ENCODE results near the gene CYSTM1.

DNA sequence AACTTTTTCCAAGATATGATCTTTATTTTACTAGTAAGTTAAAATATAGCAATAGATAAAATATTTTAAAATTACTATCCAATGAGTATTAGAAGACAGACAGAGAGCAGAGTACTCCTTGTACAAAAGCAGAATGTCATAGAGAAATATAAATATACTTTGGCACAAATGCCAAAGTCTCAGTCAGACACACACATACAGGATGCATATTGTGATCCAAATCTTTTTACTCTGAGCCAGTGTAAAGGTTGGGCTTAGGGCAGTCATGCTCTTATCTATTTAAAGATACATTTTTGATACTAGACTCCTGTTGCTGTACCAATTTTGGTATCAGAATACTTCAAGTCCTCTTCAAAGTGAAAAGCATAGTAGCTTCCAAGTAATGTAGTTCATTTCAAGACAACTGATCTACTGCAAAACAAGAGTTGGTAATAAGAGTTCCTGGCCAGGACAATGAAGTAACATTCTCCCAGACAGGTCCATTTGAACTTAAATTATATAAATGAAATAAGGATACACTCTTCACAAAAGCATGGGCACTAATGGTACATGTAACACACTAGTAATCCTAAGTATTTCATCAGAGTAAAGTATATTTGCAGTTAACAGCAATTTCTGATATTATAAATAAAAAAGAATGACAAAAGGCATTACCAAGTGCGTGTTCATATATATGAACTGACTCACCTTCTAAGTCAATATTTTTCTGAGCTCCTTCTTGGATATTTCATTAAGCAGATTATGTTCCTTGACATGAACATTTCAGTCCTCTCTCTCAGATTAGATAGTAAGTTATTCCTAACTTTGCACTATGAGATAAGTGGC lies 117.4 kb downstream of the CYSTM1 start:
- TF ChIP-seq EZH2 (IDR thresholded peaks at IDR 0.05; ENCODE audit: insufficient read depth, poor library complexity, severe bottlenecking): no peak
- no peak for TF ChIP-seq EZH2phosphoT487 (IDR thresholded peaks at IDR 0.05; ENCODE audit: insufficient read depth, low read depth)

All from GM23248 (cell line).